ENCODE measurements around the gene POU2F3. TPM values are rescaled to one million over a fixed set of nuclear protein-coding genes. Genes with fewer than 3 reads are reported as not detected.
"Not testable (repeated sequence)": the region's sequence is repeated elsewhere in the genome, so short reads cannot be mapped to it uniquely, and the experiment has no call there.

The POU2F3 gene
- total RNA-seq, 1 donor from 2014 or later = not detected

GRCh38 chr11:120244476-120245365 lies 4.8 kb downstream of the POU2F3 start:
- no peaks in the 10 kb centered on the region for H3K9me3 Mint-ChIP-seq (ENCODE audit: unreplicated experiment)
- peaks cover 86% of the 10 kb centered on the region for H3K27me3 Mint-ChIP-seq (ENCODE audit: unreplicated experiment)
- no peak overlapping the region for H3K4me3 Mint-ChIP-seq (ENCODE audit: unreplicated experiment)
- H3K27ac Mint-ChIP-seq (ENCODE audit: unreplicated experiment) = no peak overlapping the region
- no peak for DNase-seq (ENCODE audit: extremely low spot score, unreplicated experiment)
- no peak for TF ChIP-seq CTCF (IDR thresholded peaks at IDR 0.05)
- no peaks in the 10 kb centered on the region for H3K36me3 Mint-ChIP-seq (ENCODE audit: unreplicated experiment)
- no peaks in the 10 kb centered on the region for H3K4me1 Mint-ChIP-seq (ENCODE audit: unreplicated experiment)

- Mint-ChIP-seq H3K4me1 (ENCODE audit: unreplicated experiment) (no peaks in the 10 kb centered on the region), H3K27me3 (ENCODE audit: unreplicated experiment) (peaks cover 90% of the 10 kb centered on the region)
- no peak for DNase-seq (ENCODE audit: extremely low spot score, unreplicated experiment)
These were observed 5.5 kb downstream of the POU2F3 start for GRCh38 chr11:120245434-120245833.

GRCh38 chr11:120248551-120249278 lies 8.8 kb downstream of the POU2F3 start:
- H3K27me3 Mint-ChIP-seq (ENCODE audit: unreplicated experiment) = peaks cover 71% of the 10 kb centered on the region
- H3K9me3 Mint-ChIP-seq (ENCODE audit: unreplicated experiment) = no peaks in the 10 kb centered on the region
- no peaks in the 10 kb centered on the region for H3K36me3 Mint-ChIP-seq (ENCODE audit: unreplicated experiment)
- no peak overlapping the region for H3K27ac Mint-ChIP-seq (ENCODE audit: unreplicated experiment)
- no peak overlapping the region for H3K4me3 Mint-ChIP-seq (ENCODE audit: unreplicated experiment)
- H3K4me1 Mint-ChIP-seq (ENCODE audit: unreplicated experiment) = no peaks in the 10 kb centered on the region
- DNase-seq (ENCODE audit: extremely low spot score, unreplicated experiment) = no peak
- TF ChIP-seq CTCF (IDR thresholded peaks at IDR 0.05) = no peak

More at GRCh38 chr11:120245434-120245833, 5.5 kb downstream of the POU2F3 start:
- Mint-ChIP-seq H3K36me3 (ENCODE audit: unreplicated experiment) (no peaks in the 10 kb centered on the region), H3K27ac (ENCODE audit: unreplicated experiment) (no peak overlapping the region), H3K4me3 (ENCODE audit: unreplicated experiment) (no peak overlapping the region), H3K9me3 (ENCODE audit: unreplicated experiment) (no peaks in the 10 kb centered on the region)
- no peak for TF ChIP-seq CTCF (IDR thresholded peaks at IDR 0.05)

GRCh38 chr11:120249279-120250262 lies 9.6 kb downstream of the POU2F3 start:
- Mint-ChIP-seq H3K27ac (ENCODE audit: unreplicated experiment) (no peak overlapping the region), H3K27me3 (ENCODE audit: unreplicated experiment) (peaks cover 71% of the 10 kb centered on the region), H3K9me3 (ENCODE audit: unreplicated experiment) (no peaks in the 10 kb centered on the region), H3K4me3 (ENCODE audit: unreplicated experiment) (no peak overlapping the region), H3K4me1 (ENCODE audit: unreplicated experiment) (no peaks in the 10 kb centered on the region), H3K36me3 (ENCODE audit: unreplicated experiment) (no peaks in the 10 kb centered on the region)
- DNase-seq (ENCODE audit: extremely low spot score, unreplicated experiment) = no peak
- no peak for TF ChIP-seq CTCF (IDR thresholded peaks at IDR 0.05)

- H3K36me3 Mint-ChIP-seq (ENCODE audit: unreplicated experiment); H3K27ac Mint-ChIP-seq (ENCODE audit: unreplicated experiment); DNase-seq (ENCODE audit: extremely low spot score, unreplicated experiment); H3K4me3 Mint-ChIP-seq (ENCODE audit: unreplicated experiment); H3K4me1 Mint-ChIP-seq (ENCODE audit: unreplicated experiment); H3K9me3 Mint-ChIP-seq (ENCODE audit: unreplicated experiment): not testable (repeated sequence)
- peaks cover 71% of the 10 kb centered on the region for H3K27me3 Mint-ChIP-seq (ENCODE audit: unreplicated experiment)
These were observed 13.4 kb downstream of the POU2F3 start for GRCh38 chr11:120253377-120253776.
